Pancreas (tissue), 10 donors: ENCODE measurements around the gene PARD3B. TPM values are rescaled to one million over a fixed set of nuclear protein-coding genes. Genes with fewer than 3 reads are reported as not detected.

Experiments used
- ATAC-seq, 4 donors: fragments of 200-7000 bp; cut with Tn5 transposase; one replicate each; pipeline versions ENCODE4 v1.8.0 to v1.9.1; 2020; ENCODE audit warnings: mild to moderate bottlenecking in 4 of 4, moderate library complexity in 4 of 4
- DNase-seq, 6 donors: peaks; one replicate each; pipeline ENCODE4 v3.0.0-alpha.2; 2020
- FAIRE-seq: peaks from 2 replicates; lab custom pipeline; 2012; peaks lifted over from hg19 to GRCh38; lab: Jason Lieb, UNC
- H3K27ac ChIP-seq, 4 donors: fragments of 200-600 bp; sonication (generic); 1 replicate in 3 of 4; 2 replicates in 1 of 4; pipeline versions ENCODE4 v1.5.0 to v1.8.0; 2020
- H3K27me3 ChIP-seq, 4 donors: fragments of 200-600 bp; one replicate each; pipeline ENCODE4 v1.8.0; 2021
- H3K36me3 ChIP-seq, 3 donors: fragments of 200-600 bp; sonication (generic) in 1 of 3; one replicate each; pipeline versions ENCODE4 v1.5.0 to v1.8.0; 2020 to 2021
- H3K4me1 ChIP-seq, 3 donors: fragments of 200-600 bp; one replicate each; pipeline ENCODE4 v1.8.0; 2021
- H3K4me3 ChIP-seq, 4 donors: fragments of 200-600 bp; sonication (generic) in 2 of 4; one replicate each; pipeline versions ENCODE4 v1.5.0 to v1.8.0; 2020 to 2021
- H3K9me3 ChIP-seq, 4 donors: fragments of 200-600 bp; one replicate each; pipeline ENCODE4 v1.8.0; 2021
- WGBS, 2 donors: extraction: QIAGEN DNeasy Blood & Tissue Kit; methylation state at CpG; one replicate each; pipeline ENCODE4 v1.1.7; 2013; 5-methylcytosine and 5-hydroxymethylcytosine counted together
- intact Hi-C, 3 donors: fragments of 100-400 bp; cut with DNase I; formaldehyde crosslinking; loops; one replicate each; pipeline versions ENCODE4 v1.11.1 to v1.14.2; 2022
- polyA plus RNA-seq, 2 donors: library from polyadenylated mRNA; stranded (reverse); fragments of 200-250 nt; gene quantifications; one replicate each; pipeline ENCODE4 v1.2.3, GENCODE V29; 2013
- total RNA-seq, 6 donors: library from RNA; stranded (reverse); fragmentation: NEBNext Ultra II Directional in 4 of 6; extraction: Animal tissue kit (Norgen Biotek cat#: 25700) in 4 of 6; gene quantifications; one replicate each; pipeline versions ENCODE4 v1.2.1 to v1.2.4, GENCODE V29; 2021 to 2023
- TF ChIP-seq, protein P1 (sequence below), 4 donors: fragments of 200-600 bp; sonication (generic) in 3 of 4; IDR thresholded peaks; one replicate each; pipeline versions ENCODE4 v1.5.0 to v1.8.0; 2021; ENCODE audit warnings: antibody characterized with exemption in 4 of 4
- donor health status: healthy with polysubstance abuse.
- donor health status: DM: no; HTN: no; CAD: no; lungs with moderate emphysema.
- donor health status: DM: no; HTN: no; CAD: no.
- donor health status: control.
- donor health status: control.
- donor health status: Bipolar disorder and iron deficiency.
- donor health status: DM: yes; HTN: yes; CAD: no.
- donor health status: DM: no; HTN: no; CAD: no.
- donor health status: DM: no; HTN: no; CAD: no.
- donor health status: DM: yes; HTN: yes; CAD: no.

PARD3B gene
- total and polyA plus RNA-seq, 8 donors, result 2.8 to 21.5 (median 12.7) TPM

DNA sequence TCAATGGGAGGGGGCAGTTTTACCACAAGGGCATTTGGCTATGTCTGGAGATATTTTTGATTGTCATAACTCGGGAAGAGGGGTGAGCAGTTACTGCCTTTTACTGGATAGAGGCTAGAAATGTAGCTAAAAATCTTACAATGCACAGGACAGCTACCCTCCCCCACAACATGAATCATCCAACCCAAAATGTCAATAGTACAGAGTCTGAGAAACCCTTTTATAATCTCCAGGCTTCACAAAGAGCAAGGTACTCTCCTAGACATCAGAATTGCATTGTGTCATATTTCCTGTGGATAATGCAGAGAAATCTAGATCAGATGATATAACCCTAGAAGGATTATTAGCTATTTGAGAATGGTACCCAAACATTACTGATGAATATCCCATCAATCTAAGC, 859.9 kb downstream of the PARD3B start:
- no peaks in the 10 kb centered on the region for H3K9me3 ChIP-seq
- DNase-seq (no peak), FAIRE-seq (no peak), ATAC-seq (peak in 1 of 4 donors; percentile 25)
- TF ChIP-seq, protein P1, sequence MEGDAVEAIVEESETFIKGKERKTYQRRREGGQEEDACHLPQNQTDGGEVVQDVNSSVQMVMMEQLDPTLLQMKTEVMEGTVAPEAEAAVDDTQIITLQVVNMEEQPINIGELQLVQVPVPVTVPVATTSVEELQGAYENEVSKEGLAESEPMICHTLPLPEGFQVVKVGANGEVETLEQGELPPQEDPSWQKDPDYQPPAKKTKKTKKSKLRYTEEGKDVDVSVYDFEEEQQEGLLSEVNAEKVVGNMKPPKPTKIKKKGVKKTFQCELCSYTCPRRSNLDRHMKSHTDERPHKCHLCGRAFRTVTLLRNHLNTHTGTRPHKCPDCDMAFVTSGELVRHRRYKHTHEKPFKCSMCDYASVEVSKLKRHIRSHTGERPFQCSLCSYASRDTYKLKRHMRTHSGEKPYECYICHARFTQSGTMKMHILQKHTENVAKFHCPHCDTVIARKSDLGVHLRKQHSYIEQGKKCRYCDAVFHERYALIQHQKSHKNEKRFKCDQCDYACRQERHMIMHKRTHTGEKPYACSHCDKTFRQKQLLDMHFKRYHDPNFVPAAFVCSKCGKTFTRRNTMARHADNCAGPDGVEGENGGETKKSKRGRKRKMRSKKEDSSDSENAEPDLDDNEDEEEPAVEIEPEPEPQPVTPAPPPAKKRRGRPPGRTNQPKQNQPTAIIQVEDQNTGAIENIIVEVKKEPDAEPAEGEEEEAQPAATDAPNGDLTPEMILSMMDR (IDR thresholded peaks at IDR 0.05), result no peak
- WGBS, 2 donors, result 82 to 89% methylated on average over 1 of the region's 1 CpG
- no peak overlapping the region for H3K27ac ChIP-seq
- intact Hi-C loops, result no loop called here
- H3K27me3 ChIP-seq, result no peaks in the 10 kb centered on the region
- H3K36me3 ChIP-seq, result no peaks in the 10 kb centered on the region
- no peak overlapping the region for H3K4me3 ChIP-seq
- H3K4me1 ChIP-seq, result peaks cover 6 to 11% (median 8%) of the 10 kb centered on the region in 3 donors

DNA sequence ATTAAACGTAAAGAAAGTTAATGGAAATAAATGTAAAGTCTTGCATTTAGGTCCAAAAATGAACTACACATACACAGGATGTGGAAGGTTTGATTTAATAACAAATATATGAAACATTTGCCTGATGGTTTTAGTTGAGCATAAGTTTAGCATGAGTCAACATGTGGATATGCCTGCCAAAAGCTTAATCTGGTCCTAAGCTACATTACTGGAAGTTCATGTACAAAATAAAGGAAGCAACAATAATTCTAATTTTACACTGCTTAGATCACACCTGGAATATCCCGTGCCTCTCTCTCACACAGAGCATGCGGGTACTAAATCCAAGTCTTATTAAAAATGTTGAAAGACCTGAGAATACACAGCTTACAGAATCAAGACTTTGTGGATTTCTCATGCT, 860.5 kb downstream of the PARD3B start:
- no peak overlapping the region for H3K27ac ChIP-seq
- no peak for FAIRE-seq
- H3K4me3 ChIP-seq, result no peak overlapping the region
- intact Hi-C loops, result no loop called here
- TF ChIP-seq, protein P1 (IDR thresholded peaks at IDR 0.05), result no peak
- H3K36me3 ChIP-seq, result no peaks in the 10 kb centered on the region
- H3K27me3 ChIP-seq, result no peaks in the 10 kb centered on the region
- ATAC-seq, result peak in 2 of 4 donors; percentile 60 to 63
- no peak for DNase-seq
- no peaks in the 10 kb centered on the region for H3K9me3 ChIP-seq
- WGBS, 2 donors, result 85 to 93% methylated on average over 3 of the region's 3 CpGs
- peaks cover 6 to 11% (median 8%) of the 10 kb centered on the region in 3 donors for H3K4me1 ChIP-seq

DNA sequence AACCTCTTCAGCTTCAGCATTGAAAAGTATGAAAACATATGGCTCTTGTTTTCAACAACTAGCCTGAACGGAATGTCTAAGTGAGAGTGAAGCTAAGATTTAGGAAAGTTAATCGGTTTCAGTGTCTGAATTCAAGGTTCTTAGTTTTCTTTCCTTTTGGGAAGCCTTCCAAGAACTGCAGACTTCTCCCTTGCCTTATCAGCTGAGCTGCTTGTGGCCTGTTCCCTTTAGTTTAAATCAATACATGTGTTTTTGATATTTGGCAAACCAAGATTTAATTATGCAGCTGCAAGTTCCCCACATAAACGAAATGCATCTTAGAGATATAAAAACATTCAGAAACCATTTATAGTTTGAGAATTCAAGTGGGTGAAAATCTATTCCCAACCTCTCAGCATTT, 862.7 kb downstream of the PARD3B start:
- 2 to 7% methylated on average over 3 of the region's 3 CpGs for WGBS, 2 donors
- TF ChIP-seq, protein P1 (IDR thresholded peaks at IDR 0.05), result no peak
- H3K27me3 ChIP-seq, result no peaks in the 10 kb centered on the region
- FAIRE-seq (no peak), DNase-seq (peak in 1 of 6 donors; percentile 3), ATAC-seq (peak in 3 of 4 donors; percentile 31 to 55 (median 39))
- intact Hi-C loops, result no loop called here
- no peaks in the 10 kb centered on the region for H3K36me3 ChIP-seq
- H3K4me1 ChIP-seq, result peaks cover 6 to 18% (median 8%) of the 10 kb centered on the region in 3 donors
- H3K27ac ChIP-seq, result no peak overlapping the region
- H3K9me3 ChIP-seq, result no peaks in the 10 kb centered on the region
- no peak overlapping the region for H3K4me3 ChIP-seq

DNA sequence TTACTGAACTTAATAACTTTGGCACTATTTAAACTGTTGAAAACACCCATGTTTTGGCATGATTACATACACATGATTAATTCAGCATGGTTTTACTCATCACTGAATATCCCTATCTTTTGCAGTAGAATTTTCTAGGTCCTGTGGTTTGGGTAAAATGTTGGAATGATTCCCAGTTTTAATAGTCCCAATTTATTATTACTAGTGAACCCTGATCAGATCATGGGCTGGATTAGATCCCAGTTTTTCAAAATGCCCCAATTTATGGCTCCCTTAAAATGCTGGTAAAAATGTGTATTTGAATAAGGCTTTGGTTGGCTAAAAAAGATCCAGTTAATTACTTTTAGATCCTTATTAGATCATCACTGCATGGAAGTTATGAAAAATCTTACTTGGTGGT, 863.4 kb downstream of the PARD3B start:
- Histone ChIP-seq H3K4me1 (peaks cover 6 to 18% (median 8%) of the 10 kb centered on the region in 3 donors), H3K27ac (no peak overlapping the region), H3K36me3 (no peaks in the 10 kb centered on the region), H3K4me3 (no peak overlapping the region), H3K27me3 (no peaks in the 10 kb centered on the region), H3K9me3 (no peaks in the 10 kb centered on the region)
- ATAC-seq (no peak), DNase-seq (no peak), FAIRE-seq (no peak)
- TF ChIP-seq, protein P1 (IDR thresholded peaks at IDR 0.05), result no peak
- intact Hi-C loops, result no loop called here

DNA sequence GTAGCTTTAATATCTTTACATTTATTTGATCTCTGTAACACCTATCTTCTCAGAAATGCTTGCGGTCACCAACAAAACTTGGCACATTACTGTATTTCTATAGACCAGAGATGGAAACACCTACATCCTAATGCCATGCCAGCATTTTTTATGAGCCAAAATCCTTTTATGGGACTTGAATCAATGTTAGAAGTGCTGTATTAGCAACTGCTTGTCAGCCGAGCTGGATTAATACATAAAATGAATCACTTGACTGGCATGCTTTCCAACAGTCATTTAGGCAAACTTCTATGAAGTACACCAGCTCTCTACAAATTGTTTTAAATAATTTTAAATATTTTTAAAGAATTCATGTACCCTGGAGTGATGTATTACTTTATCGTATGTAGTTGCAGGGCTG, 864.1 kb downstream of the PARD3B start:
- Histone ChIP-seq H3K36me3 (no peaks in the 10 kb centered on the region), H3K27me3 (no peaks in the 10 kb centered on the region), H3K9me3 (no peaks in the 10 kb centered on the region), H3K4me1 (peaks cover 6 to 18% (median 8%) of the 10 kb centered on the region in 3 donors), H3K4me3 (no peak overlapping the region), H3K27ac (no peak overlapping the region)
- DNase-seq (no peak), FAIRE-seq (no peak), ATAC-seq (no peak)
- TF ChIP-seq, protein P1 (IDR thresholded peaks at IDR 0.05), result no peak
- intact Hi-C loops, result no loop called here
- 63 to 82% methylated on average over 3 of the region's 3 CpGs for WGBS, 2 donors
